Measurements from ENCODE around the gene ADSS2. TPM values are rescaled to one million over a fixed set of nuclear protein-coding genes. Genes with fewer than 3 reads are reported as not detected.

Gene ADSS2
- total and polyA plus RNA-seq, 2 of the 4 experiments (the other 2 are of a cell fraction) = 14.9 to 30.1 TPM

DNA sequence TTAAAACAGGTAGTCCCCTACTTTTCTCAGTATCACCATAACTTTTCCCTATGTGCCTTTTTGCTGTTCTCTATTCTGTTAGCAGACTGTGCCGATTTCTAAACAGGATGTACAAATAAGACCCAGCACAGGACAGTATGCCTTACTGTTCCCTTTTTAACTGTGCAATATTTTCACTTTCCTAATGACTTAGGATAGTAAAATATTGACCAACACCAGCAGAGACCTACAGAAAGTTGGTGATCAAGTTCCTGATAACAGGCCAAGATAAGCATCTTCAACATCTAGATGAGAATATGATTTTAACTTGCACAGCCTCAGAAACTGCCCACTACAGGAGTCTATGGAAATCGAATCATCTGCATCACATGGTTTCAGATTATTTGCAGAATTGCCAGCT lies 42.0 kb downstream of the ADSS2 start:
- Histone ChIP-seq H2BK20ac (ENCODE audit: low read depth, low read length) (no peak overlapping the region), H3K4me3 (ENCODE audit: insufficient read depth, low read depth, low read length) (no peak overlapping the region), H4K20me1 (ENCODE audit: insufficient read depth, low read length) (no peaks in the 10 kb centered on the region), H3K18ac (ENCODE audit: low read depth, low read length) (no peak overlapping the region), H3K23ac (ENCODE audit: low read depth, low read length) (no peak overlapping the region), H3K4me2 (ENCODE audit: low read depth, low read length) (no peak overlapping the region), H3K4me1 (ENCODE audit: control insufficient read depth, insufficient read depth, low read length) (no peaks in the 10 kb centered on the region), H3K36me3 (ENCODE audit: control insufficient read depth, insufficient read depth, low read length) (peaks cover 27% of the 10 kb centered on the region), H3K4ac (ENCODE audit: low read depth, low read length) (no peak overlapping the region), H3K56ac (ENCODE audit: extremely low read depth, insufficient read depth, low read length) (no peak overlapping the region), H3K79me1 (ENCODE audit: low read depth in 1 of 2, low read length in 2 of 2) (peaks cover 0 to 5% of the 10 kb centered on the region in 2 experiments; a peak in 2 of 4 replicates), H3K9me3 (ENCODE audit: control insufficient read depth, insufficient read depth, low read length) (no peaks in the 10 kb centered on the region), H3K9ac (ENCODE audit: low read depth, low read length) (no peak overlapping the region), H2BK120ac (ENCODE audit: low read depth, low read length) (no peak overlapping the region), H2AFZ (replicated peaks; ENCODE audit: low read length, poor library complexity) (no peak overlapping the region), H4K8ac (ENCODE audit: low read depth in 2 of 2, low read length in 2 of 2) (no peak overlapping the region), H3K27ac (ENCODE audit: insufficient read depth, low read length) (no peak overlapping the region), H3K9me1 (ENCODE audit: insufficient read depth, low read length) (peaks cover 10% of the 10 kb centered on the region), H2AK9ac (replicated peaks; ENCODE audit: low read depth, low read length, poor library complexity) (no peak overlapping the region), H3K14ac (replicated peaks; ENCODE audit: low read depth, low read length) (no peak overlapping the region), H2BK15ac (ENCODE audit: low read depth, low read length) (no peak overlapping the region), H4K91ac (ENCODE audit: insufficient read depth, low read depth, low read length) (no peak overlapping the region), H4K5ac (ENCODE audit: low read depth, low read length) (no peak overlapping the region), H2BK5ac (ENCODE audit: low read depth, low read length, poor library complexity, severe bottlenecking) (no peak overlapping the region), H2AK5ac (ENCODE audit: low read depth, low read length) (no peak overlapping the region), H3K27me3 (ENCODE audit: control insufficient read depth, insufficient read depth, low read length) (no peaks in the 10 kb centered on the region)
- 75% methylated on average over 2 of the region's 2 CpGs; no CpG with 5 or more reads in 1 of the 2 experiments for WGBS, 2 experiments (ENCODE audit: extremely low coverage in 2 of 2, insufficient read length in 1 of 2)
- no peak for DNase-seq
- ChIA-PET POLR2A (ENCODE audit: unreplicated experiment) (no interaction called here), CTCF (no interaction called here)
- in situ Hi-C loops (cut with MboI; ENCODE audit: low sequenced_read_pairs) = no loop called here
- no peak for ATAC-seq (ENCODE audit: low read depth)
- TF ChIP-seq MAZ (IDR thresholded peaks at IDR 0.05; ENCODE audit: borderline replicate concordance, low read depth, low read length) (no peak), SMC3 (IDR thresholded peaks at IDR 0.05; ENCODE audit: low read depth, low read length) (no peak), RFX5 (IDR thresholded peaks at IDR 0.05; ENCODE audit: low read depth, low read length) (no peak), FOS (IDR thresholded peaks at IDR 0.05; ENCODE audit: low read depth, low read length) (no peak), NFE2L2 (IDR thresholded peaks at IDR 0.05; ENCODE audit: low read depth, low read length) (no peak), BHLHE40 (IDR thresholded peaks at IDR 0.05; ENCODE audit: low read depth, low read length) (no peak), MXI1 (IDR thresholded peaks at IDR 0.05; ENCODE audit: borderline replicate concordance, low read depth, low read length) (no peak), RAD21 (IDR thresholded peaks at IDR 0.05; ENCODE audit: low read length) (no peak), RCOR1 (IDR thresholded peaks at IDR 0.05; ENCODE audit: insufficient replicate concordance, low read length) (no peak), CHD1 (IDR thresholded peaks at IDR 0.05; ENCODE audit: low read depth, low read length) (no peak), MAFK (IDR thresholded peaks at IDR 0.05; ENCODE audit: low read depth, low read length) (no peak), POLR2A (IDR thresholded peaks at IDR 0.05; ENCODE audit: low read depth, low read length) (no peak), CEBPB (IDR thresholded peaks at IDR 0.05; ENCODE audit: low read depth, low read length) (no peak)
- TF ChIP-seq, protein P1, sequence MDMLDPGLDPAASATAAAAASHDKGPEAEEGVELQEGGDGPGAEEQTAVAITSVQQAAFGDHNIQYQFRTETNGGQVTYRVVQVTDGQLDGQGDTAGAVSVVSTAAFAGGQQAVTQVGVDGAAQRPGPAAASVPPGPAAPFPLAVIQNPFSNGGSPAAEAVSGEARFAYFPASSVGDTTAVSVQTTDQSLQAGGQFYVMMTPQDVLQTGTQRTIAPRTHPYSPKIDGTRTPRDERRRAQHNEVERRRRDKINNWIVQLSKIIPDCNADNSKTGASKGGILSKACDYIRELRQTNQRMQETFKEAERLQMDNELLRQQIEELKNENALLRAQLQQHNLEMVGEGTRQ (IDR thresholded peaks at IDR 0.05; ENCODE audit: low read depth, low read length) = no peak
- TF ChIP-seq, protein P2, sequence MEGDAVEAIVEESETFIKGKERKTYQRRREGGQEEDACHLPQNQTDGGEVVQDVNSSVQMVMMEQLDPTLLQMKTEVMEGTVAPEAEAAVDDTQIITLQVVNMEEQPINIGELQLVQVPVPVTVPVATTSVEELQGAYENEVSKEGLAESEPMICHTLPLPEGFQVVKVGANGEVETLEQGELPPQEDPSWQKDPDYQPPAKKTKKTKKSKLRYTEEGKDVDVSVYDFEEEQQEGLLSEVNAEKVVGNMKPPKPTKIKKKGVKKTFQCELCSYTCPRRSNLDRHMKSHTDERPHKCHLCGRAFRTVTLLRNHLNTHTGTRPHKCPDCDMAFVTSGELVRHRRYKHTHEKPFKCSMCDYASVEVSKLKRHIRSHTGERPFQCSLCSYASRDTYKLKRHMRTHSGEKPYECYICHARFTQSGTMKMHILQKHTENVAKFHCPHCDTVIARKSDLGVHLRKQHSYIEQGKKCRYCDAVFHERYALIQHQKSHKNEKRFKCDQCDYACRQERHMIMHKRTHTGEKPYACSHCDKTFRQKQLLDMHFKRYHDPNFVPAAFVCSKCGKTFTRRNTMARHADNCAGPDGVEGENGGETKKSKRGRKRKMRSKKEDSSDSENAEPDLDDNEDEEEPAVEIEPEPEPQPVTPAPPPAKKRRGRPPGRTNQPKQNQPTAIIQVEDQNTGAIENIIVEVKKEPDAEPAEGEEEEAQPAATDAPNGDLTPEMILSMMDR (conservative IDR thresholded peaks at IDR 0.05; ENCODE audit: low read depth, low read length) = no peak
- TF ChIP-seq, protein P3, sequence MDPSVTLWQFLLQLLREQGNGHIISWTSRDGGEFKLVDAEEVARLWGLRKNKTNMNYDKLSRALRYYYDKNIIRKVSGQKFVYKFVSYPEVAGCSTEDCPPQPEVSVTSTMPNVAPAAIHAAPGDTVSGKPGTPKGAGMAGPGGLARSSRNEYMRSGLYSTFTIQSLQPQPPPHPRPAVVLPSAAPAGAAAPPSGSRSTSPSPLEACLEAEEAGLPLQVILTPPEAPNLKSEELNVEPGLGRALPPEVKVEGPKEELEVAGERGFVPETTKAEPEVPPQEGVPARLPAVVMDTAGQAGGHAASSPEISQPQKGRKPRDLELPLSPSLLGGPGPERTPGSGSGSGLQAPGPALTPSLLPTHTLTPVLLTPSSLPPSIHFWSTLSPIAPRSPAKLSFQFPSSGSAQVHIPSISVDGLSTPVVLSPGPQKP (IDR thresholded peaks at IDR 0.05; ENCODE audit: borderline replicate concordance, low read depth, low read length) = no peak
- dilution Hi-C loops (cut with HindIII; ENCODE audit: low sequenced_read_pairs, unreplicated experiment) = no loop called here
- intact Hi-C loops (cut with micrococcal nuclease) = no loop called here
- no TSS peak for BruUV-seq (replicated peaks)

Data from IMR-90 (cell line).